CD4-positive, alpha-beta T cell (primary cell): ENCODE data around the gene ANKLE2. TPM values are rescaled to one million over a fixed set of nuclear protein-coding genes. Genes with fewer than 3 reads are reported as not detected.
A peak's percentile ranks its signal among the peaks of the same experiment; 100 is the strongest.

ENCODE experiments used
- ATAC-seq: fragments of 200-7000 bp; cut with Tn5 transposase; one replicate; pipeline ENCODE4 v1.10.0; 2022; ENCODE audit warnings: mild to moderate bottlenecking; ENCODE audit not compliant: poor library complexity
- CTCF ChIA-PET: fragments of 350-600 bp; sonication (Branson Sonifier 250); formaldehyde crosslinking; loops from one replicate; lab custom pipeline; 2021; ENCODE audit warnings: antibody characterized with exemption, inconsistent platforms; lab: Charles Lee
- POLR2A ChIA-PET: fragments of 350-600 bp; sonication (Branson Sonifier 250); formaldehyde crosslinking; loops from one replicate; lab custom pipeline; 2021; ENCODE audit warnings: antibody characterized with exemption, inconsistent platforms; lab: Charles Lee
- DNase-seq, 14 experiments: peaks; one replicate each; pipeline ENCODE4 v3.0.0-alpha.2; 2013 to 2020; ENCODE audit warnings: mixed read lengths in 2 of 14
- H3K27ac ChIP-seq, 2 donors: one replicate each; pipeline versions ENCODE4 v1.5.1 to v1.7.0; 2013; ENCODE audit warnings: low read length in 2 of 2, low read depth in 1 of 2, mild to moderate bottlenecking in 1 of 2
- H3K27me3 ChIP-seq, 2 experiments: 1 replicate in 1 of 2; 2 replicates in 1 of 2; pipeline versions ENCODE4 v1.6.1 to v1.7.0; 2013; ENCODE audit warnings: low read length in 2 of 2, control low read depth in 1 of 2, mild to moderate bottlenecking in 1 of 2, moderate library complexity in 1 of 2; ENCODE audit not compliant: insufficient read depth in 2 of 2, control insufficient read depth in 1 of 2
- H3K36me3 ChIP-seq: one replicate; pipeline ENCODE4 v1.6.1; 2013; ENCODE audit warnings: low read length, control low read depth; ENCODE audit not compliant: insufficient read depth
- H3K4me1 ChIP-seq: one replicate; pipeline ENCODE4 v1.6.1; 2013; ENCODE audit warnings: low read length, control low read depth; ENCODE audit not compliant: insufficient read depth
- H3K4me3 ChIP-seq: one replicate; pipeline ENCODE4 v1.5.1; 2013; ENCODE audit warnings: mild to moderate bottlenecking, low read length, moderate library complexity
- H3K9me3 ChIP-seq, 2 experiments: 1 replicate in 1 of 2; 2 replicates in 1 of 2; pipeline versions ENCODE4 v1.6.1 to v1.7.0; 2013; ENCODE audit warnings: low read length in 2 of 2, mild to moderate bottlenecking in 2 of 2, control low read depth in 1 of 2, moderate library complexity in 1 of 2; ENCODE audit not compliant: control insufficient read depth in 1 of 2, insufficient read depth in 1 of 2
- H3K27ac Mint-ChIP-seq: one replicate; pipeline ENCODE4 v1.8.0; 2020; ENCODE audit warnings: mixed read lengths
- H3K27me3 Mint-ChIP-seq: one replicate; pipeline ENCODE4 v1.8.0; 2021; ENCODE audit warnings: mixed read lengths
- H3K36me3 Mint-ChIP-seq: one replicate; pipeline ENCODE4 v1.8.0; 2021; ENCODE audit warnings: low read depth, mixed read lengths
- H3K4me1 Mint-ChIP-seq: one replicate; pipeline ENCODE4 v1.8.0; 2021; ENCODE audit warnings: low read depth, mixed read lengths
- H3K4me3 Mint-ChIP-seq: one replicate; pipeline ENCODE4 v1.8.0; 2020; ENCODE audit warnings: mild to moderate bottlenecking, mixed read lengths
- H3K9me3 Mint-ChIP-seq: one replicate; pipeline ENCODE4 v1.8.0; 2020; ENCODE audit warnings: mixed read lengths
- CTCF ChIP-seq: fragments of 200-600 bp; IDR thresholded peaks from one replicate; pipeline ENCODE4 v1.8.0; 2022; ENCODE audit warnings: antibody characterized with exemption, mild to moderate bottlenecking
- intact Hi-C, 2 experiments: fragments of 100-400 bp; cut with DNase I in 1 of 2; cut with micrococcal nuclease in 1 of 2; formaldehyde crosslinking; loops; one replicate each; pipeline versions ENCODE4 v1.15.1 to v1.9.0; 2023 to 2025; cut with DNase I, micrococcal nuclease
- total RNA-seq, 174 experiments: library from RNA in 2 of 174; stranded (reverse) in 2 of 174; gene quantifications; one replicate each; pipeline ENCODE4 v1.2.3 and lab custom pipeline; 2021 to 2026

The ANKLE2 gene
- total RNA-seq, 2 experiments from 2014 or later: 61.7 to 65.7 TPM

- ChIA-PET POLR2A (no interaction called here), CTCF (no interaction called here)
- Mint-ChIP-seq H3K9me3 (no peaks in the 10 kb centered on the region), H3K36me3 (peaks cover 5% of the 10 kb centered on the region), H3K27ac (no peak overlapping the region), H3K27me3 (no peaks in the 10 kb centered on the region), H3K4me3 (peak overlapping the region; percentile 81), H3K4me1 (peaks cover 14% of the 10 kb centered on the region)
- intact Hi-C loops: loop anchor here (5.0 to 10.0 kb wide), 2 partner anchors 73 to 196 kb away; partner anchors contain the start of genes ANKLE2 (in 1 of the 2) and CHFR (in 1 of the 2)
- no peak for ATAC-seq
- Histone ChIP-seq H3K27me3 (no peaks in the 10 kb centered on the region), H3K36me3 (no peaks in the 10 kb centered on the region), H3K9me3 (no peaks in the 10 kb centered on the region), H3K4me3 (no peak overlapping the region), H3K27ac (no peak overlapping the region), H3K4me1 (peaks cover 22% of the 10 kb centered on the region)
- TF ChIP-seq CTCF: no peak
- DNase-seq: no peak
Observed at GRCh38 chr12:132689227-132689626, 72.4 kb downstream of the ANKLE2 start.

GRCh38 chr12:132687211-132688164 is 74.1 kb downstream of the ANKLE2 start, which contains the start of the genes POLE and PXMP2:
TSS of gene POLE (minus strand) at chr12:132687342. CDS start at chr12:132687315, 27 bp downstream.
TSS of gene PXMP2 (plus strand) at chr12:132687587. CDS start at chr12:132687671, 84 bp downstream.
- TF ChIP-seq CTCF: no peak
- Histone ChIP-seq H3K36me3 (no peaks in the 10 kb centered on the region), H3K9me3 (no peaks in the 10 kb centered on the region), H3K4me1 (peaks cover 22% of the 10 kb centered on the region), H3K27me3 (no peaks in the 10 kb centered on the region), H3K27ac (no peak within 1 kb of the TSS), H3K4me3 (peak within 1 kb of the TSS; percentile 48)
- ATAC-seq: peak; percentile 94
- peak within 1 kb of the TSS; percentile 91 for H3K4me3 Mint-ChIP-seq
- peak; percentile 88 to 97 (median 95) for DNase-seq
- no peaks in the 10 kb centered on the region for H3K9me3 Mint-ChIP-seq
- intact Hi-C loops: loop anchor here (1.0 to 10.0 kb wide), 4 partner anchors 23 to 197 kb away; partner anchors contain the start of genes PGAM5 (in 2 of the 2), ANKLE2 (in 1 of the 2) and CHFR (in 1 of the 2)
- H3K27me3 Mint-ChIP-seq: no peaks in the 10 kb centered on the region
- H3K27ac Mint-ChIP-seq: no peak within 1 kb of the TSS
- peaks cover 5% of the 10 kb centered on the region for H3K36me3 Mint-ChIP-seq
- H3K4me1 Mint-ChIP-seq: peaks cover 23% of the 10 kb centered on the region
- ChIA-PET POLR2A (interaction anchor here (1.0 kb wide), 1 partner anchor 23 kb away, joined by 4 read pairs; the partner anchor contains the start of gene PGAM5), CTCF (no interaction called here)

DNA sequence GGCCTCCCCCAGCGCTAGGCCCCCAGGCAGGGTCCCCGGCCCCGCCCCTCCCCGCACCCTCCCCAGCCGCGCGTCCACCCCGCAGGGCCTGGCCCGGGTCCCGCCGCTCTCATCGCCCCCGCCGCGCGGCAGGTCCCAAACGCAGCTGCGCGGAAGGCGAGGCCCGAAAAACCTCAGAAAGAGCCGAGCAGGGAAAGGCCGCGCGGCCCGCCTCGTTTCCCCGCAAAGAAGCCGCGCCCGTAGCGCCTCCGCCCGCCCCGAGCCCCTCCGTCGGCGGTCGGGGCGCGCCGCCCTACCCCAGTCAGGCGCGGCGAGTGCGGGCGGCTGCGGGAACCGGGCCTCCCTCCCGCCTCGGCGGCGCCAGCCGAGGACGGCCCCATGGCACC is 74.8 kb downstream of the ANKLE2 start:
- no peak overlapping the region for H3K27ac Mint-ChIP-seq
- peak in 1 of 14 experiments; percentile 6 for DNase-seq
- peak; percentile 45 for ATAC-seq
- H3K4me3 Mint-ChIP-seq: peak overlapping the region; percentile 62
- H3K36me3 Mint-ChIP-seq: peaks cover 5% of the 10 kb centered on the region
- peak overlapping the region; percentile 48 for H3K4me3 ChIP-seq
- no peaks in the 10 kb centered on the region for H3K9me3 ChIP-seq
- H3K27ac ChIP-seq: no peak overlapping the region
- TF ChIP-seq CTCF: no peak
- CTCF ChIA-PET: no interaction called here
- no peaks in the 10 kb centered on the region for H3K27me3 Mint-ChIP-seq
- intact Hi-C loops: loop anchor here (1.0 to 10.0 kb wide), 4 partner anchors 23 to 198 kb away; partner anchors contain the start of genes PGAM5 (in 2 of the 2), ANKLE2 (in 1 of the 2) and CHFR (in 1 of the 2)
- no peaks in the 10 kb centered on the region for H3K9me3 Mint-ChIP-seq
- H3K36me3 ChIP-seq: no peaks in the 10 kb centered on the region
- H3K4me1 Mint-ChIP-seq: peaks cover 23% of the 10 kb centered on the region
- peaks cover 22% of the 10 kb centered on the region for H3K4me1 ChIP-seq
- H3K27me3 ChIP-seq: no peaks in the 10 kb centered on the region
- POLR2A ChIA-PET: interaction anchor here (1.0 kb wide), 1 partner anchor 24 kb away, joined by 4 read pairs; the partner anchor contains the start of gene PGAM5
